ENCODE measurements around the gene TUBB6.

TUBB6 gene

DNA sequence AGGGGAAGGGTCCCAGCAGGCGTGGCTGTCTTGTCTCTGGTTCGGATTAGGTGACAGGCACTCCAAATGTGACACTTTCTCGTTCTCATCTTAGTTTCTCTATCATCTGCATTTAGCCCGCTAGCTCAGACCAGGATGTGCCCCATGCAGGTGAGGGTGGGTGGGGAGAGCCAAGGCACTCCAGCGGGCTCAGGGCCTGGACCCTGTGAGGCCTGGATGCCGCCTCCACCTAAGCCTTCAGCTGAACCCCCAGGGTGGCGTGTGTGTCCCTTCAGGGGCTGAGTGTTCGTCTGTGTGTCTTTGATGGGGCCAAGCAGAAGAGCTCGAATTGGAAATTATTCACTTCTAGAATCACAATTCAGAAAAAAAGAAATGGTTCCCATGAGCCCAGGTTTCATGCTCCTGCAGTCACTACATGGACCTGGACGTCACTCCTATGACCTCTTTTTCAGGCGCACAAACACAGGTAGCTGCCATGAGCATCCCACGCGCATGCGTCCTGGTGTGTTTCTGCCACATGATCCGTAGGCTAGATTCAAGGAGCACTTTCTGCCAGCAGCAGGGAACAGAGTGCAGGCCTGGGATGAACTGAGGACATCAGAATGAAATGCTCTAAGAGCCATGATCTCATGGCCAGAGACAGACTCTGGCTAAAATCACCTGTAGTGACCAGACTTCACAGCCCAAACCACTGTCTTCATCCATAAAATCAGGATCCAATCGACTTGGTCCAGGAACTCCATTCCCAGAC, 28.1 kb upstream of the TUBB6 start:
- peak overlapping the region in 1 of 2 donors; percentile 73 for H3K4me3 ChIP-seq (ENCODE audit: low read depth in 1 of 2, low read length in 2 of 2)

DNA sequence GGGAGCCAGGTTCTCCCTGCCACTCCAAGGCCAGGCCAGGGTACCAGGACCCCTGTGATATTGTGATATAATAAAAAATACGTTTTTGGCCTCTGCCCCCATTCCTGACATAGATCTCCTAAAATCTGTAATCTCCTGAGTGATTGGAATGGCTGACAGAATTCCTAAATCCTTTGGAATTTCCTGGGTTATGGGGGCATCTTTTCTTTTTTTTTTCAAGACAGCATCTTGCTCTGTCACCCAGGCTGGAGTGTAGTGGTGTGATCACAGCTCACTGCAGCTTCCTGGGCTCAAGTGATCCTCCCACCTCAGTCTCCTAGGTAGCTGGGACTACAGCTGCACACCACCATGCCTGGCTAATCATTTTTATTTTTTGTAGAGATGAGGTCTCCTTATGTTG, 26.2 kb upstream of the TUBB6 start:
- Histone ChIP-seq H3K4me1 (ENCODE audit: insufficient read depth, low read length) (peaks cover 36% of the 10 kb centered on the region), H3K36me3 (ENCODE audit: insufficient read depth, low read length) (no peaks in the 10 kb centered on the region), H3K9me3 (ENCODE audit: low read length) (no peaks in the 10 kb centered on the region), H3K4me3 (ENCODE audit: low read depth in 1 of 2, low read length in 2 of 2) (no peak overlapping the region), H3K27me3 (ENCODE audit: control insufficient read depth in 1 of 2, insufficient read depth in 2 of 2, low read length in 2 of 2) (no peaks in the 10 kb centered on the region), H3K9ac (ENCODE audit: low read length) (no peak overlapping the region), H3K27ac (ENCODE audit: low read depth, low read length) (peak overlapping the region; percentile 7)

More for the DNA sequence above, 28.1 kb upstream of the TUBB6 start:
- Histone ChIP-seq H3K27ac (ENCODE audit: low read depth, low read length) (peak overlapping the region; percentile 99), H3K36me3 (ENCODE audit: insufficient read depth, low read length) (no peaks in the 10 kb centered on the region), H3K9ac (ENCODE audit: low read length) (peak overlapping the region; percentile 97), H3K27me3 (ENCODE audit: control insufficient read depth in 1 of 2, insufficient read depth in 2 of 2, low read length in 2 of 2) (no peaks in the 10 kb centered on the region), H3K4me1 (ENCODE audit: insufficient read depth, low read length) (peaks cover 39% of the 10 kb centered on the region), H3K9me3 (ENCODE audit: low read length) (no peaks in the 10 kb centered on the region)

DNA sequence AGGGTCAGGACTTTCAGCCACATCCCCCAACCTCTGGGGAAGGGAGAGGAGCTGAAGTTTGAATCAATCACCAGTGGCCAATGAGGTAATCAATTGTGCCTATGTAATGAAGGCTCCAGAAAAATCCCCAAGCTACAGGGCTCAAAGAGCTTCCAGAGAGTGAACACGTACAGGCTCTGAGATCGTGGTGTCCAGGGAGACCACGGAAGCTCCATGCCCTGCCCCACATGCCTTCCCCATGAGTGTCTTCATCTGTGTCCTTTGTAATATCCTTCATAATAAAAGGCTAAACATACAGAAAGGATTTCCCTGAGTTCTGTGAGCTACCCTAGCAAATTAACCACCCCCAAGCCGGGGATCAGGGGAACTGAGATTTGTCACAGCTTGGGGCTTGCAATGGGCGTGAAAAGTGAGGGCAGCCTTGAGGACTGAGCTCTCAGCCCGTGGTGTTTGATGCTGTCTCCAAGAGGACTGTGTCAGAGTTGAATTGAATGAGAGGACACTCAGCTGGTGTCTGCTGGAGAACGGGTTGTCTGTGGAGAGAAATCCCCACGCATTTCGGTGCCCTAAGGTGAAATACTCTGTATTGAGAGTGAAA, 25.5 kb upstream of the TUBB6 start:
- Histone ChIP-seq H3K9me3 (ENCODE audit: low read length) (no peaks in the 10 kb centered on the region), H3K4me1 (ENCODE audit: insufficient read depth, low read length) (peaks cover 29% of the 10 kb centered on the region), H3K9ac (ENCODE audit: low read length) (no peak overlapping the region), H3K36me3 (ENCODE audit: insufficient read depth, low read length) (no peaks in the 10 kb centered on the region), H3K27ac (ENCODE audit: low read depth, low read length) (no peak overlapping the region), H3K27me3 (ENCODE audit: control insufficient read depth in 1 of 2, insufficient read depth in 2 of 2, low read length in 2 of 2) (no peaks in the 10 kb centered on the region), H3K4me3 (ENCODE audit: low read depth in 1 of 2, low read length in 2 of 2) (no peak overlapping the region)

DNA sequence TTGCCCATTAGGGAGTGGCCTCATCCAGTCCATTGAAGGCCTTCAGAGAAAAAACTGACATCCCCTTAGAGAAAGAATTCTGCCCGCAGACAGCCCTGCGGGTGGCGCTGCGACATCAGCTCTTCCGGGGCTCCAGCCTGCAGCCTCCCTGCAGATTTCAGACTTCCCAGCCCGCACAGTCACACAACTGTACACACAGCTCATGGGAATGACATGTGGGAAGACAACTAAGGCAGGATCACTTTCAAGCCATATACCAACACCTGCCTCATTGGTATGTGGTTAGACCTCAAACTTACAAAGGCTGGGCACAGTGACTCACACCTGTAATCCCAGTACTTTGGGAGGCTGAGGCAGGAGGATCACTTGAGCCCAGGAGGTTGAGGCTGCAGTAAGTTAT, 24.8 kb upstream of the TUBB6 start:
- Histone ChIP-seq H3K36me3 (ENCODE audit: insufficient read depth, low read length) (no peaks in the 10 kb centered on the region), H3K27me3 (ENCODE audit: control insufficient read depth in 1 of 2, insufficient read depth in 2 of 2, low read length in 2 of 2) (no peaks in the 10 kb centered on the region), H3K27ac (ENCODE audit: low read depth, low read length) (no peak overlapping the region), H3K4me1 (ENCODE audit: insufficient read depth, low read length) (peaks cover 22% of the 10 kb centered on the region), H3K9ac (ENCODE audit: low read length) (no peak overlapping the region), H3K4me3 (ENCODE audit: low read depth in 1 of 2, low read length in 2 of 2) (no peak overlapping the region), H3K9me3 (ENCODE audit: low read length) (no peaks in the 10 kb centered on the region)

DNA sequence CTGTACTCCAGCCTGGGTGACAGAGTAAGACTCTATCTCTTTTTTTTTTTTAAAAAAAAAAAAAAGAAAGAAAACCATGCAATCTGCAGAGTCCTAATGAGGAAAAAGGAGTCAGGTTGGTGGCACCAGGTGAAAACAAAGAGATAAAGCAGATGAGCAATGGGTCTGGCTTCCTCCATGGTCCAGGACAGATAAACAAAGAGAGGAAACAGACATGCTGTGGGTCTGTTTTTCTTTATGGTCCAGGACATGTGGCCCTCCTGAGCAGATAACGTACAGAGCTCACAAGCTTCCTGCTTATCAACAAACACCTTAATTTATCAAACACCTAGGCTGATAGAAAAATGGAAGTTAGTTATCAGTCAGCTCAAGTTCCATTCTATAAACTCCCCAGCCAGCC, 24.4 kb upstream of the TUBB6 start:
- H3K9me3 ChIP-seq (ENCODE audit: low read length), result no peaks in the 10 kb centered on the region
- no peak overlapping the region for H3K9ac ChIP-seq (ENCODE audit: low read length)
- no peak overlapping the region for H3K27ac ChIP-seq (ENCODE audit: low read depth, low read length)
- no peak overlapping the region for H3K4me3 ChIP-seq (ENCODE audit: low read depth in 1 of 2, low read length in 2 of 2)
- H3K27me3 ChIP-seq (ENCODE audit: control insufficient read depth in 1 of 2, insufficient read depth in 2 of 2, low read length in 2 of 2), result no peaks in the 10 kb centered on the region
- H3K36me3 ChIP-seq (ENCODE audit: insufficient read depth, low read length), result no peaks in the 10 kb centered on the region
- peaks cover 22% of the 10 kb centered on the region for H3K4me1 ChIP-seq (ENCODE audit: insufficient read depth, low read length)

DNA sequence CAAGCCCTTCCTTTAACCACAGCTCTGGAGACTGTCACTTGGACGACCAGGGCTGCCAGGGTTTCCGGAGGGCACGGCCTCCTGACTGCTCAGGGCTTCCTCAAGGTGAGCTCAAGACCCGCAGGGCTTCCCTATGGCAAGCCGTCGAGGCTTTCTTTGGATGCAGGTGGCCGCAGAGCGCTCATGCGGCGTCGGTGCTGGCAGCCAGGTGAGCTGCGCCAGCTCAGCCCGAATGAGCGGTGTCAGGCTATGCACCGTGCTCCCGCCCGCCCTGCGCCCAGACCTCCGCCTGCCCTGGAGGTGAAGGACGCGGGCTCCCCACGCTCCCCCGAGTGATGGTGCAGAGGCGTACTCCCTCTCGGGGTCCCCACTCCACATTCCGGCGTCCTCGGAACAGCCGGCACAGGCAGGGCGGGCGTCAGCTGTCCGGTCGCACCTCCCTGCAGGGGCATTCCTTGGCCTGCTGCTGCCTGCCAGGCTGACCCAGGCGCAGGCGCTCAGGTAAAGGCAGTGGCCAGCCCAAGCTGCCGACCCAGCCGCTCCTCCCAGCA, 20.8 kb upstream of the TUBB6 start:
- Histone ChIP-seq H3K4me1 (ENCODE audit: insufficient read depth, low read length) (peaks cover 11% of the 10 kb centered on the region), H3K9me3 (ENCODE audit: low read length) (no peaks in the 10 kb centered on the region), H3K27me3 (ENCODE audit: control insufficient read depth in 1 of 2, insufficient read depth in 2 of 2, low read length in 2 of 2) (no peaks in the 10 kb centered on the region), H3K27ac (ENCODE audit: low read depth, low read length) (peak overlapping the region; percentile 88), H3K36me3 (ENCODE audit: insufficient read depth, low read length) (no peaks in the 10 kb centered on the region), H3K9ac (ENCODE audit: low read length) (peak overlapping the region; percentile 76), H3K4me3 (ENCODE audit: low read depth in 1 of 2, low read length in 2 of 2) (peak overlapping the region; percentile 40 to 78)

DNA sequence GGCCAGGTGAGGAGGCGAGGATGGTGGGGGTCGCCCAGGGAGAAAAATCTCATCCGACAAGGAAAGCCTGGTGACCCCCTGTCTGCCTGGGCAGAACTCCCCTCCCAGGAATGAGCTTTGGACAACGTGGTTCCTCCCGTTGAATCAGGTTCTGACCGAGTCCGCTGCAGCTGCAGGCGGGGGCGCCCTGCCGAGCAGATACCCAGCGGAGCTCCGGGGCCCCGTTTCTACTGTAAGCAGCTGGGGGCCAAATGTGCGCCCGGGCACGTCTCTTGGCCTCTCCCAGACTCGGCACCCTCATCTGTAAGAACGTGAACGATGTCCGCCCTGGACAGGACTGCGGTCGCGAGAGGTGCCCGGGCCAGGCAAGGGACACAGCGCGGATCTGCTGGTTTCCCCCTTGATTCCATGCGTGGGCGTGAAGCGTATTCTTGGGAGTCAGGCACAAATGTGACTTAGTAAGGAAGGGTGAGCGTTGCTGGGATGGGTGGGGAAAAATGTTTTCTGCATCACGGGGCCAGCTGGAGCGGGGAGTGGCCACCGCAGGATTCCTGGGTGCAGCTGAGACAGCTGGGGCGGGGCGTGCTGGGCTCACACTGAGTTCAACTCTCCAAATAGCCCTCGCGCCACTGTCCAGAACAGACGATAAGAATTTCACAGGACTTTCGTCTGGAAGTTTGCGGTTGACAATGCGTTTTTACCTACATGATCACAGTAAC, 20.2 kb upstream of the TUBB6 start:
- H3K9ac ChIP-seq (ENCODE audit: low read length), result peak overlapping the region; percentile 76
- H3K36me3 ChIP-seq (ENCODE audit: insufficient read depth, low read length), result no peaks in the 10 kb centered on the region
- H3K27ac ChIP-seq (ENCODE audit: low read depth, low read length), result peak overlapping the region; percentile 88
- no peaks in the 10 kb centered on the region for H3K9me3 ChIP-seq (ENCODE audit: low read length)
- H3K4me1 ChIP-seq (ENCODE audit: insufficient read depth, low read length), result peaks cover 11% of the 10 kb centered on the region
- H3K27me3 ChIP-seq (ENCODE audit: control insufficient read depth in 1 of 2, insufficient read depth in 2 of 2, low read length in 2 of 2), result no peaks in the 10 kb centered on the region
- H3K4me3 ChIP-seq (ENCODE audit: low read depth in 1 of 2, low read length in 2 of 2), result peak overlapping the region; percentile 40 to 78

DNA sequence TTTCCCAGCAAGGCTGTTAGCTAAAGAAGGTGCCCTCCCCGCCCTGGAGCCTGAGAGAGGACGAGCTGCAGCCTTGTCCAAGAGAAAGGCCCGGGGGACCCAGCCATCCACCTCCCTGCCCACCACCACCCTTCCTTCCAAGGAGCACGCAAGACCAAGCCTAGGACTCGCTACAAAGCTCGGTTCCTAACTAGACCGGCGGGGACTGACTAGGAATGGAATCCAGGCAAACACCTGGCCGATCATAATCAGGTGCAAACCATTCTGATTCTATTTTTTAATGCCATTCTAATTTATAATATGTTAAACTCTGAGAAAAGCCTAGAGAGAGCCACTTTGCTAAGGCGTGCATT, 19.7 kb upstream of the TUBB6 start:
- Histone ChIP-seq H3K27me3 (ENCODE audit: control insufficient read depth in 1 of 2, insufficient read depth in 2 of 2, low read length in 2 of 2) (no peaks in the 10 kb centered on the region), H3K36me3 (ENCODE audit: insufficient read depth, low read length) (no peaks in the 10 kb centered on the region), H3K4me3 (ENCODE audit: low read depth in 1 of 2, low read length in 2 of 2) (peak overlapping the region; percentile 40 to 78), H3K4me1 (ENCODE audit: insufficient read depth, low read length) (peaks cover 11% of the 10 kb centered on the region), H3K9me3 (ENCODE audit: low read length) (no peaks in the 10 kb centered on the region), H3K27ac (ENCODE audit: low read depth, low read length) (peak overlapping the region; percentile 88), H3K9ac (ENCODE audit: low read length) (peak overlapping the region; percentile 76)

DNA sequence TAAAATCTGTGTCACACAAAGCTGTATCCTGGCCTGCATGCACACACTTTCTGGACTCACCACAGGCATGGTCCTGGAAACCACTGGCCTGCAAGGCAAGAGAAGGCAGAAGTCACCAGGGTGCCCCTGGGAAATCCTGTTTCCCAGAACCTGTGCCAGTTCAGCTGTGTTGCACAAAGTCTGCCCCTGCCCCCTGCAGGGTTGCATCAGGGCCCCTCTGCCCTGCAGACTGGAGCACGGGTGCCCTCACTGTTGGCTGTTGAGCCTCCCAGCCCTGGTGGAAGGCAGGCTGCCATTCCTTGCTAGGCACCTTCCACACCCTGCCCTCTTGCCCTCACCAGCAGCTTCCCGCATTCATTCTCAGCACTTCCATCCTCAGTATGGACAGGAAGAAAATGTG, 18.0 kb upstream of the TUBB6 start:
- Histone ChIP-seq H3K27me3 (ENCODE audit: control insufficient read depth in 1 of 2, insufficient read depth in 2 of 2, low read length in 2 of 2) (no peaks in the 10 kb centered on the region), H3K4me3 (ENCODE audit: low read depth in 1 of 2, low read length in 2 of 2) (no peak overlapping the region), H3K9ac (ENCODE audit: low read length) (no peak overlapping the region), H3K4me1 (ENCODE audit: insufficient read depth, low read length) (peaks cover 11% of the 10 kb centered on the region), H3K36me3 (ENCODE audit: insufficient read depth, low read length) (no peaks in the 10 kb centered on the region), H3K27ac (ENCODE audit: low read depth, low read length) (no peak overlapping the region), H3K9me3 (ENCODE audit: low read length) (no peaks in the 10 kb centered on the region)

DNA sequence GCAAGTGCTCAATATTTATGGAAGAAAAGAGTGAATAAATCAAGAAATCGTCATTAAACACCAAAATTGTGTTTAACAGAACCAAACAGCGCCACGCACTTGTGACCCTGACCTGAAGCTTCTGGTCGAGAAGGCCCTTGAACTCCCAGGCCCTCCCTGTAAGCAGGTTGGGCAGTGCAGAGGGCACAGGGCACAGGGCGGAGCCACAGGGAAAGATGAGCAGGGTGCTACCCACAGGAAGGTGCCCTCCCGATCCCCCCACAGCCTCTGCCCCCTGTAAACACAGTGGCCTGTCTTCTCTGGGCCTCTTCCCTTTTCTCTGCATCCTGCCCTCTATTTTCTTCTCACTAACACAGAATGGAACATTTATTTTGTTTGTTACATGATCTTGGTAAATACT, 16.9 kb upstream of the TUBB6 start:
- Histone ChIP-seq H3K4me3 (ENCODE audit: low read depth in 1 of 2, low read length in 2 of 2) (no peak overlapping the region), H3K27me3 (ENCODE audit: control insufficient read depth in 1 of 2, insufficient read depth in 2 of 2, low read length in 2 of 2) (no peaks in the 10 kb centered on the region), H3K27ac (ENCODE audit: low read depth, low read length) (no peak overlapping the region), H3K9me3 (ENCODE audit: low read length) (no peaks in the 10 kb centered on the region), H3K36me3 (ENCODE audit: insufficient read depth, low read length) (no peaks in the 10 kb centered on the region), H3K9ac (ENCODE audit: low read length) (no peak overlapping the region), H3K4me1 (ENCODE audit: insufficient read depth, low read length) (peaks cover 11% of the 10 kb centered on the region)

DNA sequence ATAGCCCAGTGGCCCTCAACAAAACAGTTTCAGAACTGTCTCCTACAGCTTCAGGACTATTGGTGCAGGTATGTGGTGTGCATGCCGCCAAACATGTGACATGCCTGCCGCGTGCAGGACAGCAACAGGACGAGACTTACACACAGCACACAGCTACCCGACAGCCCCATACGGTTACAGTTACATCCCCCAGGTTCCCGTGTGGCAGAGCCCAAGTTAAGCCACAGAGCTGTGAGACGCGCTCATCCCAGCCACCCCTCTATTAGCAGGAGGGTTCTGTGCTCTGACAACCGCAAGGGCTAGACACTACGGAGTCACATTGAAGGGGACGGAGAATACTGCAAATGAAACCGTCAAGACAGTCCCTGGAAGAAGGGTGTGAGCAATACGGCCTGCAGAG, 16.4 kb upstream of the TUBB6 start:
- no peak overlapping the region for H3K9ac ChIP-seq (ENCODE audit: low read length)
- H3K4me1 ChIP-seq (ENCODE audit: insufficient read depth, low read length), result peaks cover 11% of the 10 kb centered on the region
- no peaks in the 10 kb centered on the region for H3K27me3 ChIP-seq (ENCODE audit: control insufficient read depth in 1 of 2, insufficient read depth in 2 of 2, low read length in 2 of 2)
- H3K9me3 ChIP-seq (ENCODE audit: low read length), result no peaks in the 10 kb centered on the region
- no peak overlapping the region for H3K4me3 ChIP-seq (ENCODE audit: low read depth in 1 of 2, low read length in 2 of 2)
- no peaks in the 10 kb centered on the region for H3K36me3 ChIP-seq (ENCODE audit: insufficient read depth, low read length)
- H3K27ac ChIP-seq (ENCODE audit: low read depth, low read length), result no peak overlapping the region

Data from muscle layer of colon (tissue), 2 donors.